ENCODE data around the gene FOXN1. TPM values are rescaled to one million over a fixed set of nuclear protein-coding genes. Genes with fewer than 3 reads are reported as not detected.
A peak's percentile ranks its signal among the peaks of the same experiment; 100 is the strongest.
"Not testable (repeated sequence)": the region's sequence is repeated elsewhere in the genome, so short reads cannot be mapped to it uniquely, and the experiment has no call there.

Gene FOXN1
- not detected for polyA plus RNA-seq (2013, experiment 1 of 2; ENCODE audit: insufficient read length)
- 0.05 TPM for polyA plus RNA-seq (2013, experiment 2 of 2; ENCODE audit: insufficient read length)

- no peak for DNase-seq
Observed at GRCh38 chr17:28505986-28506665, at the start of gene FOXN1. Gene FOXN1, plus strand, starts transcription at chr17:28506348. Its CDS starts 17,622 bp downstream, at chr17:28523970.

- DNase-seq: no peak
Observed at GRCh38 chr17:28457890-28458289, 48.3 kb upstream of the FOXN1 start.

GRCh38 chr17:28458881-28459280 is 47.3 kb upstream of the FOXN1 start:
- DNase-seq: not testable (repeated sequence)

GRCh38 chr17:28460901-28461300 is 45.2 kb upstream of the FOXN1 start:
- no peak for DNase-seq

DNA sequence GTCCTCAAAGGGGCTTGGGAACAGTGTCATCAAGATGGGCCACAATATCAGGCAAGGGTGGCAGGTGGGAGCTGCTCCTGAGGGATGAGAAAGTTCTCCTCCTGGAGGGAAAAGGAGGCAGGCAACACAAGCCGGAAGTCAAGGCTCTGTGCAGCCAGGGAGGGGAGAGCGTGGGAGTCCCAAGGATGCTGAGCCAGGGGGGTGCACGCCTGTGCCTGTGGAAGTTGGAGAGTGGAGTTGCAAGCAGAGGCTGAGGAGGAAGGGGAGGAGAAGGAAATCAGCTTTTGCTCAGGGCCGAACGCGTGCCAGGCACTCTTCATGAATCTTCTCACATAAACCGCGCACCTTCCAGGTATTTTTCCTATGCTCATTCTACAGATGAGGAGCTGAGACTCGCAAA is 40.1 kb upstream of the FOXN1 start:
- no peak for DNase-seq

DNA sequence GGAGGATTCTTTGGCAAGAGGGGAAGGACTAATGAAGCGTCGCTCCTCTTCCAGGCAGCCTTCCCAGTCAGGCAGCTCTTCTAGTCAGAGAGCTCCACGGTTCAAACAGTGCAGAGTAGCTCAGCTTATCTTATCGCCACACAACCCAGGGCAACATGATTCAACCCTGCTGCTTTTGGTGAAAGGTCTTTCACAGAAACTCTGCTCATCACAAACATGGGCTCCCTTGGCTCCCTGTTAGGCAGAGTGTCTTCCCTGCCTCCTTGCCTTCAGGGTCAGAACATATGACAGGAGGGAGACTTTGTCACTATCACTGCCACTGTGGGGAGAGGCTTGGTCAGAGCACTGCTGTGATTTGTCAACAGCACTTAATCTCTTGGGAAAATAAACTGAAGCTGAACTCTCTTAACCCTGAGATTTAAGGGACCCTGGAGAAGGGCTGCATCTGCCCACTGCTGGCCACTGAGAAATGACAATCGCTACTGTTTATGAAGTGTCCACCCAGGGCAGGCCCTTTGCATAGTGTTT is 39.6 kb upstream of the FOXN1 start:
- no peak for DNase-seq

DNA sequence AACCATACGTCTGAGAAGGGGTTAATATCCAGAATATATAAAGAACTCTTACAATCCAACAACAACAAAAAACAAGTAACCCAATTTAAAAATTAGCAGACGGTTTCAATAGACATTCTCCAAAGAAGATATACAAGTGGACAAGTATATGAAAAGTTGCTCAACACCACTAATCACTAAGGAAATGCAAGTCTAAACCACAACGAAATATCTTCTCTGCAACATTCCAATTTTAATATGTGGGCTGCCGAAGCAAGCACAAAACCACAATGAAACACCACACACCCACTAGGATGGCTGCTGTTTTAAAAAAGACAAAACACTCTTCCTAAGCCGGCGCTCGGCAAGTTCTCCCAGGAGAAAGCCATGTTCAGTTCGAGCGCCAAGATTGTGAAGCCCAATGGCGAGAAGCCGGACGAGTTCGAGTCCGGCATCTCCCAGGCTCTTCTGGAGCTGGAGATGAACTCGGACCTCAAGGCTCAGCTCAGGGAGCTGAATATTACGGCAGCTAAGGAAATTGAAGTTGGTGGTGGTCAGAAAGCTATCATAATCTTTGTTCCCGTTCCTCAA is 38.6 kb upstream of the FOXN1 start:
- peak; percentile 61 for DNase-seq

DNA sequence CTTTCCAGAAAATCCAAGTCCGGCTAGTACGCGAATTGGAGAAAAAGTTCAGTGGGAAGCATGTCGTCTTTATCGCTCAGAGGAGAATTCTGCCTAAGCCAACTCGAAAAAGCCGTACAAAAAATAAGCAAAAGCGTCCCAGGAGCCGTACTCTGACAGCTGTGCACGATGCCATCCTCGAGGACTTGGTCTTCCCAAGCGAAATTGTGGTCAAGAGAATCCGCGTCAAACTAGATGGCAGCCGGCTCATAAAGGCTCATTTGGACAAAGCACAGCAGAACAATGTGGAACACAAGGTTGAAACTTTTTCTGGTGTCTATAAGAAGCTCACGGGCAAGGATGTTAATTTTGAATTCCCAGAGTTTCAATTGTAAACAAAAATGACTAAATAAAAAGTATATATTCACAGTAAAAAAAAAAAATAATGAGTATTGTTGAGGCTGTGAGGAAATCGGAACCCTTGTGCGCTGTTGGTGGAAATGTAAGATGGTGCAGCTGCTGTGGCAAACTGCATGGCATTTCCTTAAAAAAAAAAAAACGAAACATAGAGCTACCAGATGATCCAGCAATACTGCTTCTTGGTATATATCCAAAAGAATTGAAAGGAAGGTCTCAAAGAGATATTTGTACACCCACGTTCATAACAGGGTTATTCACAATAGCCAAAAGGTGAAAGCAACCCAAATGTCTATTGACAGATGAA is 38.0 kb upstream of the FOXN1 start:
- not testable (repeated sequence) for DNase-seq

DNA sequence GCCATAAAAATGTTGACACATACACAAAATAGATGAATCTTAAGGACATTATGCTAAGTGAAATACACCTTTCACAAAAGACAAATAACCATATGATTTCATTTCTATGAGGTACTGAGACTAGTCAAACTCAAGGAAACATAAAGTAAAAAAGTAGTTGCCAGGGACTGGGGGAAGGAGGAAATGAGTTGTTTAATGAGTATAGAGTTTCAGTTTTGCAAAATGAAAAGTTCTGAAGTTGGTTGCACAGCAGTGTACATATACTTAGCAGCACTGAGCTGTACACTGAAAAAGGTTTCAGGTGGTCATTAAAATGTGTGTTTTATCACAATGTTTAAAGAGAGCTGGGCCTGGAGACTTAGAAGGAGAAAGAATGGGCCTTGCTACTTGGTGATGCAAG is 37.4 kb upstream of the FOXN1 start:
- DNase-seq: no peak

GRCh38 chr17:28469376-28469775 is 36.8 kb upstream of the FOXN1 start:
- DNase-seq: no peak

GRCh38 chr17:28470266-28470913 is 35.8 kb upstream of the FOXN1 start:
- DNase-seq: no peak

- no peak for DNase-seq
Observed at GRCh38 chr17:28470914-28471366, 35.2 kb upstream of the FOXN1 start.

GRCh38 chr17:28471531-28472342 is 34.4 kb upstream of the FOXN1 start:
- DNase-seq: no peak

- no peak for DNase-seq
Observed at GRCh38 chr17:28472871-28473497, 33.2 kb upstream of the FOXN1 start.

DNA sequence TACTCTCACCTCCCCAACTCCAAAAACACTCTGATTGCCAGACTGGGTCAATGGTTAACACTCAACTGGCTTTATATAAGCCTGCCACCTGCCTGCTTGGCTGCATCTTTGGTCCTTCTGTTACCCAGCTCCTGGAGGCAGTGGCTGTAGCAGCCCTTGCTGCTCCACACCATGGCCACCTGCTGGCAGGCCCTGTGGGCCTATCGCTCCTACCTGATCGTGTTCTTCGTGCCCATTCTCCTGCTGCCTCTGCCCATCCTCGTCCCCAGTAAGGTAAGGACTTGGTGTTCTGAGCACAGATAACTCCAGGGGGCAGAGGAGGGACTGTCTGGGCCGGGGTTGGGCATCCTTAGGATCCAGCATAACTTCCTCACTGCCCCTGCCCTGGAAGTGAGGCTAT is 32.6 kb upstream of the FOXN1 start, which contains the start of gene SLC13A2:
SLC13A2 (plus strand) TSS at position 103 of the 400 bp plus-strand sequence; CDS start at position 172, 69 bp downstream.
- no peak for DNase-seq

- no peak for DNase-seq
Observed at GRCh38 chr17:28474111-28474531, 32.0 kb upstream of the FOXN1 start.

- DNase-seq: no peak
Observed at GRCh38 chr17:28475151-28475900, 30.8 kb upstream of the FOXN1 start.

DNA sequence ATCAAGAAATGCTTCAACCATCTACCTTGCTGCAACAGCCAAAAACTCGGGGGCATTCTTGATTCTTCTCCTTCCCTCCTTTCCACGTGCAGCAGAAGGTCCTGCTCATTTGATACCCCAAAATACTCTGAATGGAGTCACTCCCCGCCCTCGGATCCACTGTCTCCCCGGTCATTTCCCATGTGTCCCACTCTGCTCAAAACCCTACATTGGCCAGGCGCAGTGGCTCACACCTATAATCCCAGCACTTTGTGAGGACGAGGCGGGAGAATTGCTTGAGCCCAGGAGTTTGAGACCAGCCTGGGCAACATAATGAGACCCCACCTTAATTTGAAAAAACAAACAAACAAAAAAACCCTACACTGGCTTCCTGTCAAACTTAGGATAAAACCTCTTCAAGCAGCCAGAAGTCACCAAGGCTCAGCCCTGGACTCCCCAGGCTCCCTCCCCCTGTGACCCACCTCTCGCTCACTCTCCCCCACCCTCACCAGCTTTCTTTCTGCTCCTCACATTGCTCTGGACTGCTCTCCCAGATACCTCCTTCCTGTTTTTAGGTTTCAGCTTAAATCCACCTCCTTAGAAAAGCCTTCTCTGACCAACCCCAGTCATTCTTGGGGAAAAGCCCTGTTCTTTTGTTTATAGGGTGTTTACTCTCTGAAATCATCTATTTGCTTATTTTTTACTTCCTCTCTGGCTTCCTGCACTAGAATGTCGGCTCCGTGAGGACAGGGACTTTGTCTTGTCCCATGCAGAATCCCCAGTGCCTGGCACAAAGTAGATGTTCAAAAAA is 29.9 kb upstream of the FOXN1 start:
- DNase-seq: no peak

GRCh38 chr17:28477928-28478327 is 28.2 kb upstream of the FOXN1 start:
- no peak for DNase-seq

Data from fibroblast of skin of scalp (primary cell).